ENCODE results near the gene COX5B.

GRCh38 chr2:97675430-97676113 is 29.7 kb downstream of the COX5B start:
- TF ChIP-seq EZH2 (IDR thresholded peaks at IDR 0.05; ENCODE audit: low read length), result no peak
- TF ChIP-seq CTCF (optimal IDR thresholded peaks at IDR 0.05 in 1 of 3, IDR thresholded peaks at IDR 0.05 in 1 of 3, conservative IDR thresholded peaks at IDR 0.05 in 1 of 3; ENCODE audit: extremely low read depth in 1 of 3, insufficient read depth in 2 of 3, low read length in 3 of 3), result no peak
